NCI-H2196 treated with DMSO at 0.1 percent for 48 hours (cell line): Measurements from ENCODE around the gene AFMID.
"Not testable (repeated sequence)": the region's sequence is repeated elsewhere in the genome, so short reads cannot be mapped to it uniquely, and the experiment has no call there.

Experiments
- DNase-seq: peaks from one replicate; lab custom pipeline; 2025; ENCODE audit not compliant: unreplicated experiment; lab: John Stamatoyannopoulos, UW

Gene AFMID

GRCh38 chr17:78219396-78220150, 32.4 kb downstream of the AFMID start:
- DNase-seq: no peak

DNA sequence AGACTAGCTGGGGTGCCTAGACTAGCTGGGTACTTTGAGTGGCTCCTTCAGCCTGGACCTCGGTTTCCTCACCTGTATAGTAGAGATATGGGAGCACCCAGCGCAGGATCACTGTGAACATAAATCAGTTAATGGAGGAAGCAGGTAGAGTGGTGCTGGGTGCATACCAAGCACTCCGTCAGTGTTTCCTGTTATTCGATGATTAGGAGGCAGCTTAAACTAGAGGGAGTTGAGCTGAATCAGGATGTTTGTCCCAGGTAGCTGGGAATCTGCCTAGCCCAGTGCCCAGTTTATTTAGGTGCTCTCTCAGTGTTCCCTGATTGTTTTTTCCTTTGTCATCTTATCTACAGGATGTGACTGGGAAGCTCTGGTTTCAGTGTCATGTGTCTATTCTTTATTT, 35.9 kb downstream of the AFMID start:
- no peak for DNase-seq

GRCh38 chr17:78223765-78224164, 36.6 kb downstream of the AFMID start:
- DNase-seq: no peak

- DNase-seq: no peak
Measured at GRCh38 chr17:78224231-78225087, 37.3 kb downstream of the AFMID start.

GRCh38 chr17:78225088-78225865, 38.1 kb downstream of the AFMID start:
- no peak for DNase-seq

DNA sequence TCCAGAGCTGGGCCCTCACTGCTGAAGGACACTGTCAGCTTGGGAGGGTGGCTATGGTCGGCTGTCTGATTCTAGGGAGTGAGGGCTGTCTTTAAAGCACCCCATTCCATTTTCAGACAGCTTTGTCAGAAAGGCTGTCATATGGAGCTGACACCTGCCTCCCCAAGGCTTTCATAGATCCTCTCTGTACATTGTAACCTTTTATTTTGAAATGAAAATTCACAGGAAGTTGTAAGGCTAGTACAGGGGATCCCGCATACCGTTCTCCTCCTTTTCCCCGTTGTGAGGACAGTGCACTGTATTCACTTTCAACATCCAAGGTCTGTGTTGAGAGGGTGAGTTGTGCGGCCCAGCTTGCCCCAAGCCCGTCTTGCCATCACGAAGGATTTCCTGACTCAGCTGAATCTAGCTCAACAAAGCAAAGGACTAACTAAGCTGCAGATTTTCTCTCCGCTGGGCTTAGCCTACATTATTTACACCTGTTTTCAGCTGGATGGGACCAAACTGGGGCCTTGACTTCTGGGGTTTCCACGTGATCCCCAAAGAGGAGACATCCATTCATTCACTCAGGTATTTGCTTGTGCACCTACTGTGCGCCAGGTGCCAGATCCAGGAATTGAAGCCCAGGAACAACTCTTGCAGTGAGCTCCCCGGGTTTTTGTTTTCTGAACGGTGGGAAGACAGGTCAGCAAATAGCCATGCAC, 39.0 kb downstream of the AFMID start:
- no peak for DNase-seq

GRCh38 chr17:78226759-78227454, 39.7 kb downstream of the AFMID start:
- DNase-seq: no peak

DNA sequence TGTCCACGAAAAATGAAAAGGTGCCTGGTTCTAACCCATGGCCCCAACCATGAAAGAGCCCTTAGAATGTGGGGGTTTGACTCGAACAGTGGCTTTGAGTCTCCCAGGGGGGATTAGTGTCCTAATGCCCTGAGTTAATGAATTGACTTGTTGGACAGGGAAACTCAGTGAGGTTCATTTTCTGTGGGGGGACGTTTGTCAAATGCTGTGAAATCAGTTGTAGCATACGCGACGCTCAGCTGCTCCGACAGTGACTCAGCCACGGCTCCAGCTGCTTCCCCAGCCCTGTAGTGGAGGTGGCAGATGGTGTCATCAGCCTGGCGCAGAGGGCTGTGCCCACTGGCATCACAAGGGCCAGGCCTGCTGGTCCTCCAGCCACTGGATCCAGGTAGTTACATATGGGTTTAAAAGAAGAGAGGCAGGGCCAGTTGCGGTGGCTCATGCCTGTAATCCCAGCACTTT, 40.3 kb downstream of the AFMID start:
- no peak for DNase-seq

DNA sequence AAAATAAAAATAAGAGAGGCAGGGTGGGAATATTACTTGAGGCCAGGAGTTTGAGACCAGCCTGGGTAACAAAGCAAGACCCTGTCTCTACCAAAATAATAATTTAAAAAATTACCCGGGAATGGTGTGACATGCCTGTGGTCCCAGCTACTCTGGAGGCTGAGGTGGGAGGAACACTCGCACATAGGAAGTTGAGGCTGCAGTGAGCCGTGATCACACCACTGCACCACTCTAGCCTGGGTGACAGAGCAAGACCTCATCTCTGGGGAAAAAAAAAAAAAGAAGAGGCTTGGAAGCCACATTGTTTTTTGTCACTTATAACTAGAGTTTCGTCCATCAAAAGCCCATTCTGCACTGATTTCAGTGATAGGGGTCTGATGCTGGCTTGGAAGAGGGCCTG, 41.0 kb downstream of the AFMID start:
- no peak for DNase-seq

GRCh38 chr17:78230252-78230962, 43.2 kb downstream of the AFMID start:
- DNase-seq: no peak

GRCh38 chr17:78230996-78231935, 44.1 kb downstream of the AFMID start, which contains the start of gene TMEM235:
TMEM235 (plus strand) TSS chr17:78231631; CDS start chr17:78232024, 393 bp downstream.
- no peak for DNase-seq

DNA sequence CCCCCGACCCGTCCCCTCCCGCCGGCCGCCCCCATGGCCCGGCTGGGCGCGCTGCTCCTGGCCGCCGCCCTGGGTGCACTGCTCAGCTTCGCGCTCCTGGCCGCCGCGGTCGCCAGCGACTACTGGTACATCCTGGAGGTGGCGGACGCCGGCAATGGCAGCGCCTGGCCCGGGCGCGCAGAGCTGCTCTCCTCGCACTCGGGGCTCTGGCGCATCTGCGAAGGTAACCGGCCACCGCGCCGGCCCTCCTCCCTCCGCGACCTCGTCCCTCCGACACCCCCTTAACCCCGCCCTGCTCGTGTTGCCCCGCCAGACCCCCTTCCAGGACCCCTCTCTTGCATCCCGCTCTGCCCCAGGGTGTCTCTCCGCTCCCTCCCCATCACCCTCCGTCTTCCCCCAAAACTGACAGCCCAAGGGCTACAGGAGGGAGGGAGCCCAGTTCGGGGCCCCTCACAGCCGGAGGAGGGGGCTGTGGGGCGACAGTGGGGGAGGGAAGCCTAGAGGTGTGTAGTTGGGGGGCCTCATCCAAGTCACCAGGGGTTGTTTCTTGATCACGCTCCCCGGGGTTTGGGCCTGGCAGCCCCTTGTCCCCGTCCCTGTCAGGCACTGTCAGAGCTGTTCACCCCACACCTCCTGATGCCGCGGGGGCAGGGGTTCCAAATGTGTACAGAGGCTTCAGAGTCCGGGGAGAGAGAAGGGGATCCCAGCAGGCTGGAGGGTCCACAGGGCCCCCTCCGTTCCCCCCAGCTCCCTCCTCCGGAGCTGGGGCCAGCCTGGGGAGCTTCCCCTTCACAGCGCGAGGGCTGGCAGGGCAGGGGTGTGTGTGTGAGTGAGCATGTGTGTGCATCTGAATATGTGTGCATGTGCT, 45.1 kb downstream of the AFMID start:
- DNase-seq: no peak

DNA sequence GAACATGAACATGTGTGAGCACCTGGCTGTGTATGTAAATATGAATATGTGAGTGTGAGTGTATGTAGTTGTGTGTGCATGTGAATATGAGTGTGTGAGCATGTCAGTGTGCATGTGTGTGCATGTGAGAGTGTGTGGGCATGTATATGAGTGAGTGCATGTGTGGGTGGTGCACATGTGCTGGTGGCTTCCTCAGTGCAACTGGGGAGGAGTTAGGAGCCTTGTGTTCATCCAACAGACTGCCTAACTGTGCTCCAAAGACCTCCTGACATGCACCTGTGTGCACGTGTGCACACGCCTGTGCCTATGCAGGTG, 45.7 kb downstream of the AFMID start:
- DNase-seq: no peak

- no peak for DNase-seq
Measured at GRCh38 chr17:78233678-78234077, 46.5 kb downstream of the AFMID start.

DNA sequence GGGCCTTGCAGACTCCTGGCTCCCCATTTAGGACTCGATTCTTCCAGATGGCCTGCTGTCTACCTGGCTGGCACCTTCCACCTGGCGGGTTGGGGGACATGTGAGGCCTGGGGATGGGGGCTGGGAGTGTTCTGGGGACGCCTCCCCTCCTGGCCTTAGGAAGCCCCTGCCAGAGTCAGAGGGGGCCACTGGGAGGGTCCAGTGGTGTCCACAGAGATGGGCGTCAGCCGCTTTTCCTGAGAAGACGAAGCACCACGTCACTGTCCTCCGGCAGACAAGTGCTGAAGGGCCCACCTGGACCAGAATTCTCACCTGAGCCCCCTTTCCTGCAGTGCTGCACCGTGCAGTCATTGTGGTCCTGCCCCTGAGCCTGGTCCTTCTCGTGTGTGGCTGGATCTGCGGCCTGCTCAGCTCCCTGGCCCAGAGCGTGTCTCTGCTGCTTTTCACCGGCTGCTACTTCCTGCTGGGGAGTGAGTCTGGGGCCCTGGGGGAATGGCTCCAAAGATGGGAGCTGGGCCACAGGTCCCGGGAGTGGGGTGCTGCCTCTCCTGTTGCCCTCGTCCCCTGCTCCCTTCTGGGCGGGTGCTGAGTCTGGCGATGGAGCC, 47.2 kb downstream of the AFMID start:
- no peak for DNase-seq

DNA sequence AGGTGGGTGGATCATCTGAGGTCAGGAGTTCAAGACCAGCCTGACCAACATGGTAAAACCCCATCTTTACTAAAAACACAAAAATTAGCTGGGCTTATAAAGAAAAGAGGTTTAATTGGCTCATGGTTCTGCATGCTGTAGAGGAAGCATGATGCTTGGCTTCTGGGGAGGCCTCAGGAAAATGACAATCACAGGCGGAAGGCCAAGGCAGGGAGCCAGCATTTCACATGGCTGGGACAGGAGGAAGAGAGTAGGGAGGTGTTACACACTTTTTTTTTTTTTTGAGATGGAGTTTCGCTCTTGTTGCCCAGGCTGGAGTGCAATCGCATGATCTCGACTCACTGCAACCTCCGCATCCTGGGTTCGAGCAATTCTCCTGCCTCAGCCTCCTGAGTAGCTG, 47.9 kb downstream of the AFMID start:
- not testable (repeated sequence) for DNase-seq

GRCh38 chr17:78235885-78236284, 48.7 kb downstream of the AFMID start:
- no peak for DNase-seq
